Effector memory CD4-positive, alpha-beta T cell (primary cell): ENCODE results near the gene DDX54.

Source experiments
- DNase-seq, 3 donors: peaks; one replicate each; pipeline ENCODE4 v3.0.0-alpha.2; 2020
- H3K27ac ChIP-seq: 2 replicates; pipeline ENCODE4 v1.7.0; 2013; ENCODE audit warnings: mild to moderate bottlenecking, low read length, moderate library complexity; ENCODE audit not compliant: insufficient read depth, poor library complexity, severe bottlenecking
- H3K27me3 ChIP-seq: replicated peaks from 2 replicates; pipeline ENCODE4 v1.7.0; 2013; ENCODE audit warnings: mild to moderate bottlenecking, low read length; ENCODE audit not compliant: insufficient read depth, control insufficient read depth, poor library complexity, severe bottlenecking
- H3K36me3 ChIP-seq: 2 replicates; pipeline ENCODE4 v1.7.0; 2013; ENCODE audit warnings: mild to moderate bottlenecking, low read length, moderate library complexity; ENCODE audit not compliant: control insufficient read depth, insufficient read depth
- H3K4me1 ChIP-seq: 2 replicates; pipeline ENCODE4 v1.7.0; 2013; ENCODE audit warnings: low read length, mild to moderate bottlenecking; ENCODE audit not compliant: control insufficient read depth, insufficient read depth, poor library complexity, severe bottlenecking
- H3K4me3 ChIP-seq: 2 replicates; pipeline ENCODE4 v1.7.0; 2013; ENCODE audit warnings: low read length, low read depth, mild to moderate bottlenecking; ENCODE audit not compliant: insufficient read depth, poor library complexity, severe bottlenecking
- H3K9me3 ChIP-seq: 2 replicates; pipeline ENCODE4 v1.7.0; 2013; ENCODE audit warnings: mild to moderate bottlenecking, low read length, moderate library complexity; ENCODE audit not compliant: control insufficient read depth

Gene DDX54

DNA sequence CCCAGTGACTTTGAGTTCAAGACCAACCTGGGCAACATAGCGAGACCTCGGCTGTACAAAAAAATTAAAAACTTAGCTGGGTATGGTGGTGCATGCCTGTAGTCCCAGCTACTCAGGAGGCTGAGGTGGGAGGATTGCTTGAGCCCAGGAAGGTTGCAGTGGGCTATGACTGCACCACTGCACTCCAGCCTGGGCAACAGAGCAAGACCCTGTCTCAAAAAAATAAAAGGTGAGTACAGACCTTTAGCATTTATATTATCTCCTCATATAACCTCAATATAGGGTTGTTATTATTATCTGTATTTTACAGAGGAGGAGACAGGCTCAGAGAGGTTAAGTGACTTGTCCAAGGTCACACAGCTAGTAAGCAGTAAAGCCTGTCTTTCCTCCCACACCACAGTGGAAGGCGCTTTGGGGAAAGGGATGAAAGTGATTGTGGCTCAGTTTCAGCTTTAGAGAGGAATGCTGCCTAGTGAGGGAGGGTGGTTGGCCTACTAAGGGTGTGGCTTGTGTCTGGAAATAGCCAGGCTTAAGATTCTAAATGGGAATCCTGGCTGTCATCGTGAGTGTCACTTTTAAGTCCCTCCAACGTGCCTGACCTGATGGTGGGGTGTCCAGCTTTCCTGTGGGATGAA is 43.2 kb upstream of the DDX54 start:
- no peak overlapping the region for H3K27ac ChIP-seq
- H3K4me1 ChIP-seq = peaks cover 35% of the 10 kb centered on the region
- no peaks in the 10 kb centered on the region for H3K27me3 ChIP-seq
- DNase-seq = no peak
- H3K36me3 ChIP-seq = peaks cover 25% of the 10 kb centered on the region
- H3K4me3 ChIP-seq = no peak overlapping the region
- H3K9me3 ChIP-seq = no peaks in the 10 kb centered on the region

DNA sequence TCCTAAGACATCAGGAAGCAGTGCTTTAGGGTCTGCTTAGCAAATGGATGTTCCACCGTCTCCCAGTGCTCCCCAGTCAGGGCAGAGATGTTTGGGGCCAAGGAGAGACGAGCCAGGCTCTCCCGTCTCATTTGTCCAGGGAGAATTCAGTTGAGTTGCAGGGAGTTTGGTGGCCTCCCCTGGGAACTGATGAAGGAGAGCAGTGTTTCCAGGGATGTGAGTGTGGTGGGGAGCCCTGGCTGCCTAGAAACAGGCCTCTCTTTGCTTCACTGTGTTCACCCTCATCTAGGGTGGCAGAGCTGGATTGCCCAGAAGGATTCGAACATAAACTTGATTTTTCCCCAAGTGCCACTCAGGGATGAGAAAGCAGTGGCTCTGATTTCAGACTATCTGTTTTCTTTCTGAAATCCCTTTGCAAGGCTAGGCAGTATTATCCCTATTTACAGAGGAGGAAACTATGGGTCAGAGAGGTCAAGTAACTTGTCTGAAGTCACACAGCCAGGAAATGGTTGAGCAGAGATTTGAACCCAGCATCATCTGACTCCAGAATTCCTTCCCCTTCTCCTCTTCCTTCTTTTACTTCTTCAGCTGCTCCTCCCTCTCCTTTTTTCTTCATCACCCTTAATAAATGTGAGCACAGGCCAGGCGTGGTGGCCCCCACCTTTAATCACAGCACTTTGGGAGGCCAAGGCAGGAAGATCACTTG is 42.6 kb upstream of the DDX54 start:
- peaks cover 29% of the 10 kb centered on the region for H3K4me1 ChIP-seq
- no peak for DNase-seq
- H3K9me3 ChIP-seq = no peaks in the 10 kb centered on the region
- H3K27ac ChIP-seq = no peak overlapping the region
- H3K4me3 ChIP-seq = no peak overlapping the region
- peaks cover 25% of the 10 kb centered on the region for H3K36me3 ChIP-seq
- H3K27me3 ChIP-seq = no peaks in the 10 kb centered on the region

DNA sequence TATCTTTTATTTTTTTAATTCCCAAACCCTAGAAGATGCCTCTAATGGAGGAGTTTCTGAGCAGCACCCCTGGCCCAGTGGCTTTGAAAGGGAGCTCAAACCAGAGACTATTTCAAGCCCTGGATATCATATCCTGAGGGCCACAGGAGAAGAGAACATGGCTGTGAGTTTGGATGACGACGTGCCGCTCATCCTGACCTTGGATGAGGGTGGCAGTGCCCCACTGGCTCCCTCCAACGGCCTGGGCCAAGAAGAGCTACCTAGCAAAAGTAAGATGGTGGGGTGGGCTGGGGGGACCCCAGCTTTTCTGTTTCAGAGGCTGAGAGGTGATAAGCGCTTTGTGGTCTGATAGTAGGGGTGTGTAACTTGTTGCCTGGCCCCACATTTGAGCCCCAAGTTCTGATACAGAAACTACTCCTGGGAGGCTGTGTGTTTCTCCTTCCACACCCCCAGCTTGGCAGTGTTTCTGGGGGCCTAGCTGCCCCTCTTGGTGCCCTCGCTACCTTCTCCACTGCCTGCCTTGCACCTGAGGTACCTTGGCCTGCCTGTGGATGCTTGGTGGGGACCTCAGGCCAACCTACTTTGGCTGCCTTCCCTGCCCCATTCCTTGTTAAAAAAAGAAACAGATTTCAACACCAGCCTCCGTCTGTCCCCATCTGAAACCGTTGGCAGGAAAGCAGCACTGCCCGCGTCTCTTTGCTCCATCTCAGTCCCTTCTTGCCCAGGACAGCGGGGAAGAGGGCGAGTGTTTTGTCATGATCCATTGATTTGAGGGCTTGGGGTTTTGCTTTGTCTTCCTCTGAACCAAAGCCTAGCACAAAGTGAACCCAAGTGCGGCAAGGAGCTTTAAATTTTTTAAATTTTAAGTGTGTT is 41.7 kb upstream of the DDX54 start:
- Histone ChIP-seq H3K27ac (no peak overlapping the region), H3K9me3 (no peaks in the 10 kb centered on the region), H3K36me3 (peaks cover 17% of the 10 kb centered on the region), H3K27me3 (no peaks in the 10 kb centered on the region), H3K4me3 (no peak overlapping the region), H3K4me1 (peaks cover 28% of the 10 kb centered on the region)
- DNase-seq = no peak

DNA sequence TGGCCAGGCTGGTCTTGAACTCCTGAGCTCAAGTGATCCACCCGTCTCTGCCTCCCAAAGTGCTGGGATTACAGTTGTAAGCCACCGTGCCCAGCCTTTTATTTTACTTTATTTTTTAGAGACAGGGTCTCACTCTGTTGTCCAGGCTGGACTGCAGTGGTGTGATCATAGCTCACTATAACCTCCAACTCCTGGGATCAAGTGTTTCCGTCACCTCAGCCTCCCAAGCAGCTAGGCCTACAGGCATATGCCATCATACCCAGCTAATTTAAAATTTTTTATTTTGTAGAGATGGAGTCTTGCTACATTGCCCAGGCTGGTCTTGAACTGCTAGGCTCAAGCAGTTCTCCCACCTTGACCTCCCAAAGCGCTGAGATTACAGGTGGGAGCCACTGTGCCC is 39.7 kb upstream of the DDX54 start:
- Histone ChIP-seq H3K4me1 (peaks cover 28% of the 10 kb centered on the region), H3K27me3 (no peaks in the 10 kb centered on the region), H3K27ac (no peak overlapping the region), H3K9me3 (no peaks in the 10 kb centered on the region), H3K4me3 (no peak overlapping the region), H3K36me3 (peaks cover 8% of the 10 kb centered on the region)
- DNase-seq = no peak

DNA sequence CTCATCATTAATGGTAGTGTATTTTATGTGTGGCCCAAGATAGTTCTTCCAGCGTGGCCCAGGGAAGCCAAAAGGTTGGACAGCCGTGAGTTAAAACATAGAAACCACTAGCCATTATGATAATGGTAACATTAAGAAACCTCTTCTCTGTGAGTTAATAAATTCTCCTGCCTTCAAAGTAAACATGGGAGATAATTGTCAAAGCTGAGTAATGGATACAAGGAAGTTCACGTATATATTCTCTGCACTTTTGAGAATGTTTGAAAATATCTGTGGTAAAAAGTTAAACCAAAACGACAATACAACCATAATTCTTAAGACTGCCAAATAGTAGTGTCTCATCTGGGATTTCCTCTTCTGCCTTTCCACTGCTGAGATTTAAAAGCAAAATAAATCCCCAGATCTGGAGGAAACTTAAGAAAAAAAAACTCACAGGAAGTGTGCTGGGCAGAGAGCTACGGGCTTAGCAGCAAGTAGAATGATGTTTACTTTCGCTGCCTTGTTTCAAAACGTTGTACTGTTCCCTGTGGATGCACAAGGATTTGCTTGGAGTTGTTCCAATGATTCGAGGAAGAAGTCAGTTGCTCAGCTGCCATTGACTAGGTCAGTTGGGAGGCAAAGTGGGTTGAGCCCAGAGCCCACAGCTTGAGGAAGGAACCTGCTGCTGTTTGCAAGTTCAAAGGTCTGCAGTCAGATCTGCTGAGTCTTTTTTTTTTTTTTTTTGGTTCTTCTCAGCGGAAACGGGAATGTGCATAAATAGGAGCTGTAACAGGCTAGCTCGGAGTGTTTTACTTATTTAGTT is 37.7 kb upstream of the DDX54 start:
- Histone ChIP-seq H3K27me3 (no peaks in the 10 kb centered on the region), H3K4me3 (no peak overlapping the region), H3K36me3 (peaks cover 8% of the 10 kb centered on the region), H3K9me3 (no peaks in the 10 kb centered on the region), H3K27ac (peak overlapping the region; percentile 67), H3K4me1 (peaks cover 15% of the 10 kb centered on the region)
- no peak for DNase-seq

DNA sequence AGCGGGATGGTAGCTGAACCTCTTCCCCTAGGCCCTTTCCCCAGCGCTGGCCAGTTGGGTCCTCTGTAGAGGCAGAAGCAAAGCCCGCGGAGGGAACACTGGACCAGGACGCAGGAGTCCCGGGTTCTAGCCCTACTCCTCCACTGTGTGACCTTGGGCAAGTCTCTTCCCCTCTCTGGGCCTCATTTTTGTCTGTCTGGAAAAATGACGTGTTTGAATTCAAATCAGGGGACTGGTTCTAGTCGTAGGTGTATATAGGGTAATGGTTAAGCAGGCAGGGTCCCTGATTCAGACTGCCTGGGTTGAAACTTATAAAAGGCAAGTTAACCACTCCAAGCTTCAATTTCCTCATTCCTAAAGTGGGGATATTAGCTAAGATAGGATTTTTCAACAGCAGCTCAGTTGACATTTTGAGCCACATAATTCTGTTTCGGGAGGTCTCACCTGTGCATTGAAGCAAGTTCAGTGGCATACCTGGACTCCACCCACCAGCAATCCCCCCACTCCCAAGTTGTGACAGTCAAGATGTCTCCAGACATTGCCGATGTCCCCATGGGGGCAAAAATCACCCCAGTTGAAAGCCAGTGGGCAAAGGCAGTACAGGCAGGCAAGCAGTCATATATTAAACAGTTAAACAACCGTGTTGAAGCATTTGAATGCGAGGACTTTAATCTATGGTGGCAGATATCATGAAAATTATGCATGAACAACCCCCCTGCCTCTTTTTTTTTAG is 36.9 kb upstream of the DDX54 start:
- Histone ChIP-seq H3K4me3 (peak overlapping the region; percentile 63), H3K9me3 (no peaks in the 10 kb centered on the region), H3K27ac (peak overlapping the region; percentile 67), H3K36me3 (peaks cover 2% of the 10 kb centered on the region), H3K27me3 (no peaks in the 10 kb centered on the region), H3K4me1 (peaks cover 15% of the 10 kb centered on the region)
- DNase-seq = no peak

DNA sequence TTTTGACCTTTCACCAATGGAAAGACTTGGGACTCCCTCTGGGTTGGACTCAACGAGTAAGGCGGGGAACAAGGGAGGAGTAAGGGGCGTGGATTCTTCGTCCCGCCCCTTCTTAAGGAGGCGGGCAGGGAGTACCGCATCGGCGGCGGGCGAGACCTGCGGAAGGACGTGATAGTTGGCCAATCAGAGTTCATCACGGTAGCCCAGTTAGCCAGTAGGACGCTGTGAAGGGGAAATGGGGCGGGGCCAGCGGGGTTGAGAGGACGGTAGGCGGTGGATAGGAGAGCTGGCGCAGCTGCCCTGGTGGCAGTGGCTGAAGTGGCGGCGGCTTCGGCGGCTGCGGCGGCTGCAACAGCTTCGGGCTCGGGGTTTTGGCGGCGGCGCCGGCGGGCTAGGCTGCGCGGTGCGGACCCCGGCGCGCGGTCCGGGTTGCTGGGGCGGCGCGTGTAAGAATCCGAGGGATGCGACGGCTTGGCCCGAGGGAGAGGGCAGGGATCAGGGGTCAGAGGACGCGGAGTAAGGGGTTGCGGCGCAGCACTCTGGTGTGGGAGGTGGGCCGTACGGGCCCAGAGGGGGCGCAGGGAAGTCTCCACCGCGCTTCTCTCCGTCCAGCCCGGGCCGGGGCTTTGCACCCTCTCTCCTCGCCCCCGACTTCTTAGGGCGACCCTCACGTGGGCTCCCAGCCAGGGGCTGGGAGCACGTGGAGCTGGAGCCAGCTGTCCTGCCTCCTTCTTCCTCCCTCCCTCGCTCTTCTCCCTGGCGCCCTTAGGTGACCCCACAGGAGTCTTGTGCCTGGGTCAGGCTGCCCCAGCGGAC is 36.1 kb upstream of the DDX54 start, which contains the start of gene TPCN1:
TPCN1 (plus strand) TSS at position 284 of the 816 bp plus-strand sequence. CDS start 5,389 bp downstream, outside the sequence.
- H3K27me3 ChIP-seq = no peaks in the 10 kb centered on the region
- H3K4me3 ChIP-seq = peak within 1 kb of the TSS; percentile 63
- H3K27ac ChIP-seq = peak within 1 kb of the TSS; percentile 67
- H3K36me3 ChIP-seq = no peaks in the 10 kb centered on the region
- no peaks in the 10 kb centered on the region for H3K9me3 ChIP-seq
- peaks cover 15% of the 10 kb centered on the region for H3K4me1 ChIP-seq
- DNase-seq = peak; percentile 98 to 99 (median 99)

DNA sequence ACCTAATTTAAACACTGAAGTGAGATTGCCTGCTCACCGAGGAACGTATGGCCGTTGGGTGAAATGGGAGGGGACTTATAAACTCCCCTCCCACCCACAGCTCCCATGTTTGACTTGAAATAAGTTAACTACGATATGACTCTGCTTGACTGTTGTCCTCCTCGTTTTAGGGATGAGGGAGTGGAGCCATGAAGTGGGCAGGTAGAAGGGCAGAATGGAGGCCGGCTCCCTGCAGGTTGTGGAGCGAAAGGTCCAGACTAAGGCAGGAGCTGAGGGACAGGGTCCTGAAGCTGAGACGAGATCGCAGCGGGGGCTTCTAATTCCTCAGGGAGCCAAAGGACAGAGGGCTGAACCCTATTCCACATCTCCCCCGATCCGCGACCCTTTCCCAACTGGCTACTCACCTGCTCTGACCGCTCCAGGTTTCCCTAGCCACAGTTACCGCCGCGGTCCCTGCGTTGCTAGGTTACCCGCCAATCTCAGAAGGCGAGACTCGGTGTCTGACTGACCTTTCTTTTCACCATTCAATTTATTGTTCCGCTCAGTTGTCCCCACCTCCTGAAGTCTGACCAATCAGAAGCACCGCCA is 35.4 kb upstream of the DDX54 start:
- no peak for DNase-seq
- Histone ChIP-seq H3K4me3 (peak overlapping the region; percentile 59), H3K9me3 (no peaks in the 10 kb centered on the region), H3K4me1 (peaks cover 15% of the 10 kb centered on the region), H3K27ac (peak overlapping the region; percentile 54), H3K27me3 (no peaks in the 10 kb centered on the region), H3K36me3 (no peaks in the 10 kb centered on the region)
